Muscle of arm (tissue), 14 donors: Measurements from ENCODE around the gene RNASEH2C. TPM values are rescaled to one million over a fixed set of nuclear protein-coding genes. Genes with fewer than 3 reads are reported as not detected.
"Not testable (repeated sequence)": the region's sequence is repeated elsewhere in the genome, so short reads cannot be mapped to it uniquely, and the experiment has no call there.

ENCODE experiments used
- DNase-seq: peaks from one replicate; pipeline ENCODE4 v3.0.0-alpha.2; 2013
- long read RNA-seq, 11 donors: transcript quantifications; one replicate each; lab custom pipeline, GENCODE V29; 2026
- polyA plus RNA-seq, 12 donors: library from polyadenylated mRNA; unstranded; fragments of 120-200 nt; gene quantifications; one replicate each; pipeline ENCODE4 v1.2.1, GENCODE V29; 2013; ENCODE audit not compliant: insufficient read length in 12 of 12

Gene RNASEH2C
- 10 to 100 TPM in 11 of 12 donors, not detected in 1; 18.3 to 35.0 (median 22.9) TPM for polyA plus RNA-seq
- long read RNA-seq, donor 1, transcript RNASEH2C-203 (3 exons, 2,798 nt) = minor isoform, 5 of 64 reads
- long read RNA-seq, donor 1, transcript RNASEH2C-201 (4 exons, 2,794 nt) = major isoform, 52 of 64 reads
- long read RNA-seq, donor 1, partial matches to known transcripts = 0 of 64 reads
- long read RNA-seq, donor 1, other reads (novel, unspliced or antisense) = 0 of 64 reads
- long read RNA-seq, donor 2, transcript RNASEH2C-201 (4 exons, 2,794 nt) = major isoform, 16 of 22 reads
- long read RNA-seq, donor 2, partial matches to known transcripts = 0 of 22 reads
- long read RNA-seq, donor 2, other reads (novel, unspliced or antisense) = 0 of 22 reads
- long read RNA-seq, donor 3, transcript RNASEH2C-201 (4 exons, 2,794 nt) = major isoform, 15 of 21 reads
- long read RNA-seq, donor 3, partial matches to known transcripts = 0 of 21 reads
- long read RNA-seq, donor 3, other reads (novel, unspliced or antisense) = 0 of 21 reads
- long read RNA-seq, donor 4, transcript RNASEH2C-201 (4 exons, 2,794 nt) = major isoform, 15 of 17 reads
- long read RNA-seq, donor 4, partial matches to known transcripts = 0 of 17 reads
- long read RNA-seq, donor 4, other reads (novel, unspliced or antisense) = 0 of 17 reads
- long read RNA-seq, donor 5 = 0 reads
- long read RNA-seq, donor 6, transcript RNASEH2C-201 (4 exons, 2,794 nt) = major isoform, 16 of 22 reads
- long read RNA-seq, donor 6, partial matches to known transcripts = 0 of 22 reads
- long read RNA-seq, donor 6, other reads (novel, unspliced or antisense) = 0 of 22 reads
- long read RNA-seq, donor 7, transcript RNASEH2C-201 (4 exons, 2,794 nt) = major isoform, 14 of 18 reads
- long read RNA-seq, donor 7, partial matches to known transcripts = 0 of 18 reads
- long read RNA-seq, donor 7, other reads (novel, unspliced or antisense) = 0 of 18 reads
- long read RNA-seq, donor 8, transcript RNASEH2C-201 (4 exons, 2,794 nt) = major isoform, 29 of 40 reads
- long read RNA-seq, donor 8, partial matches to known transcripts = 5 of 40 reads
- long read RNA-seq, donor 8, other reads (novel, unspliced or antisense) = 0 of 40 reads
- long read RNA-seq, donor 9, transcript RNASEH2C-201 (4 exons, 2,794 nt) = major isoform, 10 of 19 reads
- long read RNA-seq, donor 9, transcript RNASEH2C-203 (3 exons, 2,798 nt) = minor isoform, 8 of 19 reads
- long read RNA-seq, donor 9, partial matches to known transcripts = 0 of 19 reads
- long read RNA-seq, donor 9, other reads (novel, unspliced or antisense) = 0 of 19 reads
- long read RNA-seq, donor 10, transcript RNASEH2C-203 (3 exons, 2,798 nt) = minor isoform, 5 of 34 reads
- long read RNA-seq, donor 10, transcript RNASEH2C-201 (4 exons, 2,794 nt) = major isoform, 27 of 34 reads
- long read RNA-seq, donor 10, partial matches to known transcripts = 0 of 34 reads
- long read RNA-seq, donor 10, other reads (novel, unspliced or antisense) = 0 of 34 reads
- long read RNA-seq, donor 11, transcript RNASEH2C-201 (4 exons, 2,794 nt) = major isoform, 22 of 26 reads
- long read RNA-seq, donor 11, partial matches to known transcripts = 0 of 26 reads
- long read RNA-seq, donor 11, other reads (novel, unspliced or antisense) = 0 of 26 reads

DNA sequence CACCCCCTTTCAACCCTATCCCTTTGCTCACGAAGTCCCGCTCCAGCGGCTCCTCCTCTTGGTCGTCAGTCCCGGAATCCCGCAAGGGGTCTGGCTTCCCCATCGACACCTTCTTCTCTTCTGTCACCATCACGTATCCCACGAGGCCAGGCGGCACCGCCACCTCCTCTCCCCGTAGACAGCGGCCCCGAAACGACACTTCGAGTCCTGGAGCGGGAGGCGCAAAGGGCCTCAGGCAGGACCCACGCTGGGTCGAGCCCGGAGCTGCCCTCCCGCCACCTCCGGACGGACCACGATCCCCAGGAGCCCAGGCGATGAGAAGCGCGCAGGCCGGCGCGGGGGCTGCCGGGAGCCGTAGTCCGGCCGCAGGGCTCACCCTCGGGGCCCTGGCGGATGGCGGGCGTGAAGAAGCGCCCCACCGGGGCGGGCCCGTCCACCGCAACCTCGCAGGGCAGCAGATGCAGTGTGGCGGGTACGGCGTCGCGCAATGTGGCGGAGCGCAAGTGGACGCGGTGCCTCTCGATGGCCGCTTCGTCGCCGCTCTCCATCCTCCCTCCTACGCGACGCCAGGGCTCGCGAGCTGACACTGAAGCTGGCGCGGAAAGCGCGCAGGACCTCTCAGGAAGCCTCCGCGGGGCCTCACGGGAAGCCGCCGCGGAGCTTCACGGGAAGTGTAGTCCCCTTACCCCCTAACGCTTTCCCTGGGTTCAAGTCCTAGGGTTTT lies at the start of gene RNASEH2C:
Gene RNASEH2C, minus strand, starts transcription at position 588 of the 724 bp plus-strand sequence. Its CDS starts 40 bp downstream, at position 548.
- peak; percentile 93 for DNase-seq

DNA sequence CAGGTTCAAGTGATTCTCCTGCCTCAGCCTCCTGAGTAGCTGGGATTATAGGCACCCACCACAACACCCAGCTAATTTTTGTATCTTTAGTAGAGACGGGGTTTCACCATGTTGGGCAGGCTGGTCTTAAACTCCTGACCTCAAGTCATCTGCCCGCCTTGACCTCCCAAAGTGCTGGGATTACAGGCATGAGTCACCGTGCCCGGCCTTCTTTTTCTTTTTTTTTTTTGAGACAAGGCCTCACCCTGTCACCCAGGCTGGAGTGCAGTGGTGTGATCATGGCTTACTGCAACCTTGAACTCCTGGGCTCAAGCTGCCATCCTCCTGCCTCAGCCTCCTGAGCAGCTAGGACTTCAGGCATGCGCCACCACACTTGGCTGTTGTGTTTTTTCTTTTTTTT lies 47.2 kb upstream of the RNASEH2C start:
- DNase-seq = not testable (repeated sequence)

DNA sequence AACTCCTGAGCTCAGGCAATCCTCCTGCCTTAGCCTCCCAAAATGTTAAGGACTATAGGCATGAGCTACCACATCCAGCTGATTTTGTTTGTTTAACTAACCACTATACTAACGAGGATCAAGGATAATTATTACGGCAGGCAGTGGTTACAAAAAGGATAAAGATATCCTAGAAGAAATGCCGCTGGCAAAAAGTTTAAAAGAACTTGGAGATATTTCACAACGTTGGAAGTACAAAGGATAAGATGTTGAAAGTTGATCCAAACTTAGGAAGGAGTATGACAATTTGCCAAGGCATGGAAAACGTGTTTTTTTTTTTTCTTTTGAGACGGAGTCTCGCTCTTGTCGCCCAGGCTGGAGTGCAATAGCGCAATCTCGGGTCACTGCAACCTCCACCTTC lies 46.8 kb upstream of the RNASEH2C start:
- DNase-seq = no peak

DNA sequence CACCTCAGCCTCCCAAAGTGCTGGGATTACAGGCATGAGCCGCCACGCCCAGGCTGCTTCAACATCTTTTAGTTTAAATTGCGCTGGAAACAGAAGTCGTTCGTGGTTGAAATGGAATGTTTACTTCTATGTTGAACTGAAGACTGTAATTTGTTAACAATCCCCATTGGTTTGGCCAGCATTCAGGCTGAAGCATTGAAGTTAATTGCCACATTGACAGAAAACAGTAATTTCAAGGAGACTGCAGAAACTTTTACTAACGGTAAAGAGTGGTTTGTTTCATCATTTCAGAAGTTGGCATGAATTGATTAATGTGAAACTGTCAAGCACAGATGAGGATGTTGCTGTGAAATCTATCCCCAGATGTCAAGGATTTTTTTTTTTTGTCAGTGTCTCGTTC lies 45.9 kb upstream of the RNASEH2C start:
- no peak for DNase-seq

DNA sequence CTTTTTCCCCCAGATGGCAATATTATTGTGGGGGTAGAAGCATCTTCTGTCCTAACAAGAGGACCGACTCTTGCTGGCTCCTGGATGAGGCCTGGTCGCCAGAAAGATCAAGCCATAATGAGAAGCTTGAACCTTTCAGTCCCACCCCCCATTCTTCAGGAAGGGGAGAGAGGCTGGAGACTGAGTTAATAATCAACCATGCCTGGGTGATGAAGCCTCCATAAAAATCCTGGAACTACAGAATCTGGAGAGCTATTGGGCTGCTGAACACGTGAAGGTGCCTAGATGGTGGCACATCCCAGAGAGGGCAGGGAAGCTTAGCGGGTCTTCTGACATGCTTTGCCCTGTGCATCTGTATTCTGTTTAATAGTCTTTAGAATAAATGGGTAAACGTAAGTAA lies 43.8 kb upstream of the RNASEH2C start:
- DNase-seq = no peak

DNA sequence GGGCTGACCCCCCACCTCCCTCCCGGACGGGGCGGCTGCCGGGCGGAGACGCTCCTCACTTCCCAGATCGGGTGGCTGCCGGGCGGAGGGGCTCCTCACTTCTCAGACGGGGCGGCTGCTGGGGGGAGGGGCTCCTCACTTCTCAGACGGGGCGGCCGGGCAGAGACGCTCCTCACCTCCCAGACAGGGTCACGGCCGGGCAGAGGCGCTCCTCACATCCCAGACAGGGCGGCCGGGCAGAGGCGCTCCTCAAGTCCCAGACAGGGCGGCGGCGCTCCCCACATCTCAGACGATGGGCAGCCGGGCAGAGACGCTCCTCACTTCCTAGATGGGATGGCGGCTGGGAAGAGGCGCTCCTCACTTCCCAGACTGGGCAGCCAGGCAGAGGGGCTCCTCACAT lies 42.2 kb upstream of the RNASEH2C start:
- not testable (repeated sequence) for DNase-seq

DNA sequence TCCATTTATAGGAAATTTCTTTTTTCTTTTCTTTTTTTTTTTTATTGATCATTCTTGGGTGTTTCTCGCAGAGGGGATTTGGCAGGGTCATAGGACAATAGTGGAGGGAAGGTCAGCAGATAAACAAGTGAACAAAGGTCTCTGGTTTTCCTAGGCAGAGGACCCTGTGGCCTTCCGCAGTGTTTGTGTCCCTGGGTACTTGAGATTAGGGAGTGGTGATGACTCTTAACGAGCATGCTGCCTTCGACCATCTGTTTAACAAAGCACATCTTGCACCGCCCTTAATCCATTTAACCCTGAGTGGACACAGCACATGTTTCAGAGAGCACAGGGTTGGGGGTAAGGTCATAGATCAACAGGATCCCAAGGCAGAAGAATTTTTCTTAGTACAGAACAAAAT lies 41.6 kb upstream of the RNASEH2C start:
- not testable (repeated sequence) for DNase-seq

DNA sequence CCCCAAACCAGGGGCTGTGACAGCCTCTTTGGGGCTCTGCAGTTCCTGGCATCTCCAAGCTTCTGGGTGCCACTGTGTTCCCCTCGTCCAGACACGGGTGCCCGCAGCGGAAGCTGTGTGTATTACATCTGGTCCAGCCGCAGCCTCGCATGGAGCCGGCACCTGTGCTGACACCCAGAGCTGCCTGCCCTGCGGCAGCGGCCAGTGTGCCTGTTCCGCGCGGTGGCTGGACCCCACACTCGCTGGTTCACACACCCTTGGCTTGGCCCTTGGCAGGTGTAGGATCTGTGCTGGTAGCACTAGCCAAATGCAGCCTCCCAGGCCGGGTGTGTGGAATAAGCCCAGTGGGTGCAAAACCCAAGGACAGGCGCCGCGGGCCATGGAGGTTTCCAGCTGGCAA lies 24.5 kb upstream of the RNASEH2C start:
- no peak for DNase-seq

DNA sequence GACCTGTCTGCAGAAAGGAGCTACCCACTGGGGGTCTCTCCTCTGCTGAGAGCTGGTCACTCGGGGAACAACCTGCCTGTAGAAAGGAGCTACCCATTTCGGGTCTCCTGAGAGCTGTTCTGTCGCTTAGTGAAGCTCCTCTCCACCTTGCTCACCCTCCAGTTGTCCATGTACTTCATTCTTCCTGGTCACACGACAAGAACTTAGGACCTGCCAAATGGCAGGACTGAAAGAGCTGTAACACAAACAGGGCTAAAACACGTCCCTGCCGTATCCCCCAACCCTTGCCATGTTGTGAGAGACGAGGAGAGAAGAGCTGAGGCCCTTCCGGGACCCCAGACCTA lies 24.1 kb upstream of the RNASEH2C start:
- no peak for DNase-seq

DNA sequence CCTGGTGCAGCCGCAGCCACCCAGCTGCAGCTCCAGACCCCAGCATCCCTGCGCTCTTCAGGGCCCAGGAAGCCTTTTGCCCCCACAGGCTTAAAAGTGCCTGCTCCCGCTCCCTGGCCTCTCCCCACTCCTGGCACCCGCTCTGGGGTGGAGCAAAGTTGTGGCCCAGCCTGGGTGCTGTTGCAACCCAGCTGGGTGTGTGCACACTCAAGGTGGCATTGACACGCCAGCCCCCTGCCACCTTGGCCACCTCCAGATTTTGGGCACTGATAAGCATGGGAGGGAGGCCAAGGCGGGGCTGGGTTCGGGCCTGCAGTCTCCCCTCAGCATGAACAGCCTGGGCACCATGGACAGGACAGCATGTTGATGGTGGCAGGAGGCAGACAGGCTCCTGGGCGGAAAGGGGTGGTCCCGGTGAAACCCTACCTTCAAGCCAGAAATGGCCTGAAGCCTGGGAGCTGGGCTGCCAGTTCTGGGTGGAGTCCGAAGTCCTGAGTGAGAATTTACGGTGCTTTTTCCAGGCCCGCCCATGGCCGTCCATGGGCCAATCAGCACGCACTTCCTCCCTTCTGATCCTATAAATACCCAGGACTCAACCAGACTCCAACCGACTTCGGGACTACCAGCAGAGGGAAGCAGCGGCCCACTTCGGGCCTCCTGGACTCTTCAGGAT lies 23.6 kb upstream of the RNASEH2C start:
- no peak for DNase-seq

DNA sequence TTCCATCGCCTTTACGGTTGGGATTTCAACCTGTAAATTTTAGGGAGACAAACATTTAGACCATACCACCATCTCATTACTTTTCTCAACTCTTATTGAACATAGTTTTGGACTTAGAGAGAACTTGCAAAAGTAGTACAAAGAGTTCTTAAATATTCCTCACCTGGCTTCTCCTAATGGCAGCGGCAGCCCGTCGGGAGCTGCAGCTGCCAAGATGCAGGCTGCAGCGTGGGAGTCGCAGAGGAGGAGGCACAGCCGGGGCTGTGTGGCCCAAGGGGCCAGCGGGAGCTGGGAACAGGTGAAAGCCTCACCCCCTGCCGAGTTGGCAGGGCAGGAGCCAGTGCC lies 23.1 kb upstream of the RNASEH2C start:
- DNase-seq = no peak

DNA sequence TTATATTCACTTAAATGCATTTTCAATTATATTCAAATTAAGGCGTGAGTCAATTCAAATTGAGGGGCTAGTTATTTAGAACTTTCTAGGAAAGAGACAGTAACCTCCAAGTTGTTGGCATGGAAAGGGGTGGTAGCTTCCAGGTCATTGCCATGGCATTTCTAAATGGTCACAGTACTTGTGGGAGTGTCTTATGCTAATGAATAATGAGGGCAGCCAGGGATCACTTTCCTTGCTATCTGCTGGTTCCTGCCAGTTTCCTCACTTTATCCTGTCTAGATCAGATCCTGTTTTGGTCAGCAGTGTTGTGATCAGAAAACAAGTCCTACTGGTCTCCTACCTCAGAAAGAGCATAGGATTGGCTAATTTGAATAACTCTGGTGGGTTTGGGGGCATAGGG lies 21.8 kb upstream of the RNASEH2C start:
- DNase-seq = no peak

DNA sequence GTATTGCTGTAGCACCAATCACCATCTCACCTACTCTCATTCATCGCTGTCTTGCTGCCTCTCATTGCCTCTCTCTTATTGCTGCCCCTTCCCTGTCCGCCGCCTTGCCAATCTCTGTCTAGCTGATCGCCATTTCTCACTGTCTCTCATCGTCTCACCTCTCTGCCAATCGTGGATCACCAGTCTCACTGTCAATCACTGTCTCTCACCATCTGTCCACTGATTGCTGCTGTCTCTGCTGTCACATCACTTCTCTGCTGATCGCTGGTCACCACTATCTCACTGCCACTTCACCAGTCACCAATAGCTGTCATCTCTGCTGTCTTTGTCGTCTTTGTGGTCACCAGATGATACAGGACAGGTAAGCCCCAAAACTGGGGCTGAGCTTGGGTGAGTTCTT lies 20.6 kb upstream of the RNASEH2C start:
- no peak for DNase-seq

DNA sequence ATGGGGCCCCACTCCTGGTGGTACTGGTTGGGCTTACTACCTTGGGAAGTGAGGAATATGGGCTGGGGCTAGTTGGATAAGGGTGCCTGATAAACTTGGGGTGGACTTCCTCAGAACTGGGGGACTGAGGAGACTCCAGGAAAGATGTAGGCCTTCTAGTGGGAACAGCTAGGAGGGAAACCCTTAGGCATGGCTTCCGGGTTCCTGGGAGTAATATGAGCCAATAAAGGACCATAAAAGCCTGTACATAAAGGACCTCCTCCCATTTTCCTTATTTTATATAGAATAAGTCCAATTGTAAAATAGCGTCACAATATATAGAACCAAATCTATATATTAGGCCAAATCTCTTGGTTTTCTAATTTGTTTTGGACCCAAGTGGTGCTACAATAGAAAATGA lies 18.4 kb upstream of the RNASEH2C start:
- DNase-seq = no peak

DNA sequence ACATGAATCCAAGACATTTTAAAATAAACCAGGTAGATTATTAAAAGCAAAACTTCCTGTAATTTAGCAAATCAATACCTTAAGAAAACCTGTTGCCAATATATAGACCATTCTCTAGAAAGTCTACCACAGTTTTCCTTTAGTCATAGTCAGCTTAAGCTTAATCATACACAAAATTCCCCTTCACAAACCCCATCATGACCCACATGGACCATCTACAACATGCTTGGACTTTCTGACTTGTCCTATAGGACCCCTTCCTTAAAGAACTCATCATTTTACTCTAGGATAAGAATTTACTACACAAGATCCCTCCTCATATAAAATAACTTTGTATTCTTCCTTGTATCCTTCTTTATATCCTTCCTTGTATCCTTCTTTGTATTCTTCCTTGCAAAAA lies 16.2 kb upstream of the RNASEH2C start:
- no peak for DNase-seq

DNA sequence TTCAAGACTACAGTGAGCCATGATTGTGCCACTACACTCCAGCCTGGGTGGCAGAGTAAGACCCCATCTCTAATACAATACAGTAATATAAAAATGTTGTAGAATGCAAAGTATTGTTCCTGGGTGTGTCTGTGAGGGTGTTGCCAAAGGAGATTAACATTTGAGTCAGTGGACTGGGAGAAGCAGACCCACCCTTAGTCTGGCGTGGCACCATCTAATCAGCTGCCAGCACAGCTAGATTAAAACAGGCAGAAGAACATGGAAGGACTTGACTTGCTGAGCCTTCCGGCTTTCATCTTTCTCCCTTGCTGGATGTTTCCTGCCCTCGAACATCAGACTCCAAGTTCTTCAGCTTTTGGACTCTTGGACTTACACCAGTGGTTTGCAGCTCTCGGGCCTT lies 14.5 kb upstream of the RNASEH2C start:
- DNase-seq = not testable (repeated sequence)

DNA sequence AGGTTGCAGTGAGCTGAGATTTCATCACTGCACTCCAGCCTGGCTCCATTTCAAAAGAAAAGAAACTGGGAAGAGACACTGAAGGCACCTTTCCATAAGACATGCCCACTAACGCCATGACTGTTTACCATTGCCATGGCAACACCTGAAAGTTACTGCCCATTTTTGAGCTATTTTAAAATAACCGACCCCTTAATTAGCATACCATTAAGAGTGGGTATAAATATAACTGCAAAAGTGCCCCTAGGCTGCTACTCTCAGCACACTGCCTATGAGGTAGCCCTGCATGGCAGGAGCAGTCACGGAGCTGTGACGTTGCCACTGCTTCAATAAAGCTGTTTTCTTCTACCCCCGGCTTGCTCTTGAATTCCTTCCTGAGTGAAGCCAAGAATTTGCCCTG lies 9.9 kb upstream of the RNASEH2C start:
- no peak for DNase-seq

DNA sequence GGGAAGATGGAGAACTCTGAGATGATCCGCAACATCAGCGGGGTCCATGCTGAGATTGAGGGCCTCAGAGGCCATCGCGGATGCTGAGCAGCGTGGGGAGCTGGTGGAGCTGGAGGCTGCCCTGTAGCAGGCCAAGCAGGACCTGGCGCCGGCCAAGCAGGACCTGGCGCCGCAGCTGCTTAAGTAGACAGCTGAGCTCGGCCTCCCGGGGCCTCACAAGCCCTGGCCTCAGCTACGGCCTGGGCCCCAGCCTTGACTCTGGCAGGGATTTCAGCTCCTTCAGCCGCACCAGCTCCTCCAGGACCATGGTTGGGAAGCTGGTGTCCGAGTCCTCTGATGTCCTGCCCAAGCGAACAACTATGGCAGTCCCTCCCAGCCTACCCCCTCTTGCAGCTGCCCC lies 7.3 kb upstream of the RNASEH2C start:
- DNase-seq = no peak

DNA sequence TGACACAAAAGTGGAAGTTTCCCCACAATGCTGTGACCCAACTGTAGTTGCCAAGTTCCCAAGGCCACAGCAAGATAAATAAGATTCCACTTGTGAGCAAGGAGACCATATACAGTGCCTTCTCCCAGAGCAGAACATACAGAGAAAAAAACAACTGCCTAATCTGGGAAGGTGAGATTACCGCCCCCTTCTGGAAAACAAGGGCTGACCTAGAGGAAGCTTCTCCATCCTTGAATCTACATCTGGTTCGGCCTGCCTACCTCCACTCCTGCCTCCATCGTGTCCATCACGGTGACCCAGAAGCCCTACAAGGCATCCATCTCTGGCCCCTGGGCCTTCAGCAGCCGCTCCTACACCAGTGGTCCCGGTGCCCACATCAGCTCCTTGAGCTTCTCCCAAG lies 6.1 kb upstream of the RNASEH2C start:
- no peak for DNase-seq

DNA sequence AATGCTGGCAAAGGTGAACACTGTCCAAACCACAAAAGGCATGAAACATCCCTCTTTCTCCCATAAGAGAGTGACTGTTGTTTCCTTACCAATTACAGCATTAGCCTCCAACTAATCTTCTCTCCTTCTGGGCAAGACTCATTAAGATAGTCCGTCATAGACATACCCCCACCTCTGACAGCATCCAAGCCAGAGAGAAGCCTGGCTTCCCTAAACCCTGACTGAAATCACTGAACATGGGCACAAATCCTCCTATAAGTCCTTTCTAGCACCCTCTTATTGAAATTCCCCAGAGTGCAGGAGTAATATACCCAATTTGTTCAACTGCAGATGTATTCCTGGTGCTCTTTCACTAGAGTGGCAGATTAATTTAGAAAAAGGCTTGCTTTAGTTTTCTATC lies 1.7 kb upstream of the RNASEH2C start:
- DNase-seq = no peak
